GM19397 (cell line): ENCODE results near the gene TATDN2.

ENCODE experiments used
- ATAC-seq: cut with Tn5 transposase; IDR thresholded peaks from one replicate; pipeline ENCODE4 v1.9.1; 2021; ENCODE audit warnings: mild to moderate bottlenecking, moderate library complexity; ENCODE audit not compliant: unreplicated experiment

The TATDN2 gene

GRCh38 chr3:10315101-10315500 is 66.8 kb downstream of the TATDN2 start:
- ATAC-seq, result no peak

DNA sequence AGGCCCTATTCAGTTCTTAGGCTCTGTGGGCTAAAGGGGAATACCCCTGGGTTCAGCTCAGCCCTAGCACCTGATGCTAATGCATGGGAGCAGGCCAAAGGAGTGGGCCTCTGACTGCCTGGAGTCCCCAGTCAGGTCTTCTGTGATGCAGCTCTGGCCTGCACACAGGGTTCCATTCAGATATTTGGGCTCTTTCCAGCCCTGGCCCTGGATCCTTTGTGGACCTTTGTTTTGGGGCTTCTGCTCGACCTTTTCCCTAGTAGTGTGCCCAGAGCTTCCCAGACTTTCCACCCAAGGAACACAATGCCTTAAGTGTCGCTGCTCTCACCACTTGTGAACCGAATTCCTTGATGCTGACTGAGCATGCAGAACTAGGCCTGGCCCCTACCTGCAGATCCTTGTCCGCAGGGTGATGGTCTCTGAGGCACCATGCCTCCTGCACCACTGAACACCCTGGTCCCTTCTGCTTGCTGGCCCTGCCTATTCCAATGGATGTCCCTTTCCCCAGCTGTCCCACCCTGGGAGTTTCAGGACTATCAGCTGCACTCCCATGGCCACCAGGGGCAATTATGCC is 67.6 kb downstream of the TATDN2 start:
- ATAC-seq, result no peak

- no peak for ATAC-seq
Observed at GRCh38 chr3:10317311-10317960, 69.2 kb downstream of the TATDN2 start.

- ATAC-seq, result no peak
Observed at GRCh38 chr3:10317961-10318350, 69.7 kb downstream of the TATDN2 start.

DNA sequence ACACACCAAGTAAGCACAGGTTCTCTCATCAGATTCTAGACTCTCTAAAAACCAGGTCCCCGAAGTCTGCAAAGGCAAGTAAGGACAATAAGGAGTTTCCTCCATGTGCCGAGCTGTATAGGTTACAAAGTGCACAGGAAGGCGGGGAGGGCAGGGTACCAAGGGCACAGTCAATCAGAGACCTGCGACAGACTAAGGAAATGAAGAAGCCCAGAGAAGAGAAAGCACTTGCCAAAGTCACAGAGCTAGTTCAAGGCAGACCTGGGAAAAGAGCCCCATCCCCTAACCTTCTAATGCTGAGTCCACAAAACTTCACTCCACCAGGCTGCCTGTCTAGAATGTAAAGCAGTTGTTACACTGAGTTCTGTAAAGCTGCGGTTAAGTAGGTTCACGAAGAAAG is 71.0 kb downstream of the TATDN2 start:
- ATAC-seq, result no peak

- no peak for ATAC-seq
Observed at GRCh38 chr3:10319804-10320203, 71.5 kb downstream of the TATDN2 start.

GRCh38 chr3:10320320-10320677 is 72.0 kb downstream of the TATDN2 start:
- no peak for ATAC-seq

DNA sequence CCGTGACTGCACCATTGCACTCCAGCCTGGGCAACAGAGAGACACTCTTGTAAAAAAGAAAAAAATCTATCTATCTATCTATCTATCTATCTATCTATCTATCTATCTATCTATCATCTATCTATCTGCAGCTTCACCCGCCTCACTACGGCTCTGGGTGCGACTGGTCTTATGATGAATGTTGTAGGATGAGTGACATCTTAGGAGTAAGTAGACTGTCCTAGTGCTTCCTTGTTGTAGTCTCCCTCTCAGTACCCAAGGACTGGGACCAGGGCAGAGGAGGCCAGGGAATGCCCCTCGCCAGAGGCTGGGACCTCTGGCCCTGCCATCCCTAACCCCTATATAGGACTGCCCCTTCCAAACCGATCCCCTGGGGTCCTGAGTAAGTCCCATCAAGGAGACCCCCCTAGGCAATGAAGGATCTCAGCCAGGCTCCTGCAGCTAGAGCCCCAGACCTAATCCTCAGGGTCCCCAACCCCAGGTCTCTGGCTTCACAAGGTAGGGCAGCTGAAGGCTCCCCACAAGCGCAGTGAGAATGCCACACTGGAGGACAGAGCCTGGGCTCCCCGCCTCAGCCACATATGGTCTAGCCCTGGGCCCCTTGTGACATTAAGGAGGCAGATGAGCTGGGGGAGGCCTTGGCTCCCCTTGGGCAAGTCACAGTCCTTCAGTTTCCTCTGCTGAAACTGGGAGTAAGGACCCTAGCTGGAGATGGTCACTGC is 73.5 kb downstream of the TATDN2 start:
- no peak for ATAC-seq

- no peak for ATAC-seq
Observed at GRCh38 chr3:10322352-10322710, 74.1 kb downstream of the TATDN2 start.

DNA sequence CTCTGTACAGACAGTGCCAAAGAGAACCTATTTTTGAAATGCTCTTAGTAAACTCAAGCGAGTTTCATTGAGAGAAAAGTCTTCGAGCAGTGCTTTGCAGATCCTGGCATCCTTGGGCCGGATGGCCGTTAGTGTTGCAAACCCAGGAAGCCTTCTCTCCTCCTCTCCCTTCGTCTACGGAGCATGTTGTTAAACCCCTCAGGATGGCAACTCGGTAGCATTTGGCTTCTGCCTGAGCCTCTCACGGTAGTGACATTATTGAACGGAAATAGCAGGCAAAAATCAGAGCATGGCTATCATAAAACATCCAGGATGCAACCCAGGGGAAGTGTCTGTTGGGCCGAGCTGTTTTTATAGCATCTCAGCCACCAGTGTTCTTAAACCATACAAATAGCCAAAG is 79.3 kb downstream of the TATDN2 start:
- ATAC-seq, result no peak

- ATAC-seq, result no peak
Observed at GRCh38 chr3:10328460-10329071, 80.3 kb downstream of the TATDN2 start.

GRCh38 chr3:10329495-10330015 is 81.3 kb downstream of the TATDN2 start:
- ATAC-seq, result no peak

- ATAC-seq, result no peak
Observed at GRCh38 chr3:10330319-10330718, 82.1 kb downstream of the TATDN2 start.
